ENCODE data around the gene DROSHA. TPM values are rescaled to one million over a fixed set of nuclear protein-coding genes. Genes with fewer than 3 reads are reported as not detected.

DROSHA gene
- total RNA-seq, 1 donor from 2014 or later: 97.3 TPM

DNA sequence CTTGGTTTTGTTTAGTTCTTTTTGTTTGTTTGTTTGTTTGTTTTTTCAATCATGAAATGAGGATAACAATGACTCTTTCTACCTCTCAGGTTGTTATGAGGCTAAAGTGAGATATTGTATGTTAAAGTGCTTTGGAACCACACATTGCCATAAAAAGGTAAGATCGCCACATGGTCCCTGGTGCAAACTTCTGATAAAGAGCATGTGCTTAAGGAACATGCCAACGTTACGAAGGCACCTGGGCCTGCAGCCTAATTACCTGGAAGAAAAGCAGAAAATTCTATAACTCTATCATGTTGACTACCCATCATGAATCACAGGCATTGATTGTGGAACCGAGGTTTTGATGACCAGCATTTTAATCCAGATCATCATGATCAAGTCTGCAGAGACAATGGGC lies 151.8 kb downstream of the DROSHA start:
- TF ChIP-seq, protein P1, sequence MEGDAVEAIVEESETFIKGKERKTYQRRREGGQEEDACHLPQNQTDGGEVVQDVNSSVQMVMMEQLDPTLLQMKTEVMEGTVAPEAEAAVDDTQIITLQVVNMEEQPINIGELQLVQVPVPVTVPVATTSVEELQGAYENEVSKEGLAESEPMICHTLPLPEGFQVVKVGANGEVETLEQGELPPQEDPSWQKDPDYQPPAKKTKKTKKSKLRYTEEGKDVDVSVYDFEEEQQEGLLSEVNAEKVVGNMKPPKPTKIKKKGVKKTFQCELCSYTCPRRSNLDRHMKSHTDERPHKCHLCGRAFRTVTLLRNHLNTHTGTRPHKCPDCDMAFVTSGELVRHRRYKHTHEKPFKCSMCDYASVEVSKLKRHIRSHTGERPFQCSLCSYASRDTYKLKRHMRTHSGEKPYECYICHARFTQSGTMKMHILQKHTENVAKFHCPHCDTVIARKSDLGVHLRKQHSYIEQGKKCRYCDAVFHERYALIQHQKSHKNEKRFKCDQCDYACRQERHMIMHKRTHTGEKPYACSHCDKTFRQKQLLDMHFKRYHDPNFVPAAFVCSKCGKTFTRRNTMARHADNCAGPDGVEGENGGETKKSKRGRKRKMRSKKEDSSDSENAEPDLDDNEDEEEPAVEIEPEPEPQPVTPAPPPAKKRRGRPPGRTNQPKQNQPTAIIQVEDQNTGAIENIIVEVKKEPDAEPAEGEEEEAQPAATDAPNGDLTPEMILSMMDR (conservative IDR thresholded peaks at IDR 0.05): no peak
- Mint-ChIP-seq H3K27me3 (peaks cover 4% of the 10 kb centered on the region), H3K4me3 (no peak overlapping the region)

DNA sequence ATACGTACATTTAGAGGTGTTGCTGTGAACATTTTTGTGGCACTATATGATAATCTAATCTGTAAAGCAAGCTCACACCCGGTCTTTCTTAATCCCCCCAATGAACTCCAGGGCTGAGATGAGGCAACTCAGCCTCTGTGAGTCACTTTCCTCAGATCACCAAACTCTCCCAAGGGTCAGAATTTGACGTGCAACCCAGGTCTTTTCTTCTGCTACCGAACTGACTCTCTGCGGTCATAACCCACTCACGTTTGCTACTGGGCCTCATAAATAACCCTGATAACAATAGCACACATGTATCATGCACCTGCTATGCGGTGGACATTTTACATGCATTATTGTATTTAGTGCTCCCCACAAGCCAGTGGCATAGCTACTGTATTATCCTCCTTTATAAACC lies 153.1 kb downstream of the DROSHA start:
- Mint-ChIP-seq H3K9me3 (no peaks in the 10 kb centered on the region), H3K4me3 (no peak overlapping the region), H3K4me1 (ENCODE audit: unreplicated experiment) (peaks cover 14% of the 10 kb centered on the region), H3K27ac (no peak overlapping the region), H3K36me3 (no peaks in the 10 kb centered on the region), H3K27me3 (peaks cover 4% of the 10 kb centered on the region)
- TF ChIP-seq, protein P1 (conservative IDR thresholded peaks at IDR 0.05): no peak
- DNase-seq (ENCODE audit: extremely low spot score, unreplicated experiment): no peak

More for the DNA sequence above, 151.8 kb downstream of the DROSHA start:
- peaks cover 14% of the 10 kb centered on the region for H3K4me1 Mint-ChIP-seq (ENCODE audit: unreplicated experiment)
- no peaks in the 10 kb centered on the region for H3K9me3 Mint-ChIP-seq
- no peak overlapping the region for H3K27ac Mint-ChIP-seq
- no peak for DNase-seq (ENCODE audit: extremely low spot score, unreplicated experiment)
- H3K36me3 Mint-ChIP-seq: no peaks in the 10 kb centered on the region

DNA sequence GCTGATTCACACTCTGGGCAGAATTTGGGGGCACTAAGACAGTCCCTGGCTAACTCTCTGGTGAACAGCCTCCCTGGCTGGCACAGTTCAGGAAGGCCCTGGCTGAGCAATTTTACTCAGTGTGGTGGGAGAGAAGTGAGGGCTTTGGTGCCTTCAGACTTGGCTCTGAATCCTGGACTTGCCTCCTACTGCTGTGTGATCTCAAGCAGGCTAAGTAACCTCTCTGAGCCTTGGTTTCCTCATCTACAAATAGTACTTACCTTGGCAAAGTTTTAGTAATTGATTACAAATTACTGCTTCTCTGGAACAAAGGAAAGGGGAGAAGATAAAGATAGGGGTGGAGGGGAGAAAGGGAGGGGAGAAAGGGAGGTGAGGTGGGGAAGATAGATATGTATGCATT lies 153.8 kb downstream of the DROSHA start:
- Mint-ChIP-seq H3K27ac (no peak overlapping the region), H3K27me3 (peaks cover 4% of the 10 kb centered on the region), H3K36me3 (no peaks in the 10 kb centered on the region), H3K9me3 (no peaks in the 10 kb centered on the region), H3K4me1 (ENCODE audit: unreplicated experiment) (peaks cover 14% of the 10 kb centered on the region), H3K4me3 (no peak overlapping the region)
- TF ChIP-seq, protein P1 (conservative IDR thresholded peaks at IDR 0.05): no peak
- DNase-seq (ENCODE audit: extremely low spot score, unreplicated experiment): no peak

DNA sequence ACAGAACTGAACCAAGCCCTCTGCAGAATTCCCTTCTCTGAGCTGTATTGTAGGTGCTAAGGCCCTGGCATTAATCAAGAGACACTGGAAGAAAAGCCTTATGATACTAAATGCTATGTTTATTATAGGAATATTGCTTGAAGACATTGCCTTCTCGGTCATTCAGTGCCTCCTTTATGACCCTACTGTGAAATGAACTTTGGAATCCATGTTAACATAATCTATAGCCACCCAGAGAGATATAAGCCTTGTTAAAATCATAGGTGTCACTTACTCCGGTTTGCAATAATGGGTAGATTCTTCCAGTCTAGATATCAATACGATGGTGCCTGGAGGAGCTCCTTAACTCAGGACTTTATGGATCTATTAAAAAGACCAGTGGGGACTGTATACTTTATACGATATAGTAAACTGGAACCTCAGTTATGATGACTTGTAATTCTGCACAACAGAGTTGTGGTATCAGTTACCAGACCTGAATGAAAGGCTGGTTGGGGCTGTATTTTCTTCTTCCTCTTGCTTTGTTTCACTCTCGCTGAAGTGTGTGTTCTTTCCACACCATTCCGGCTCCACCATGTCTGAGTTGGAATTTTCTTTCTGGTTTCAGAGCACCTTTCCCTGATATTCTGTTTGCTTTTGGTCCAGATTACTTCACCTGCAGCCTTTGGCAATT lies 154.5 kb downstream of the DROSHA start:
- Mint-ChIP-seq H3K27ac (no peak overlapping the region), H3K4me1 (ENCODE audit: unreplicated experiment) (peaks cover 9% of the 10 kb centered on the region), H3K27me3 (peaks cover 7% of the 10 kb centered on the region), H3K36me3 (no peaks in the 10 kb centered on the region), H3K9me3 (no peaks in the 10 kb centered on the region), H3K4me3 (no peak overlapping the region)
- no peak for DNase-seq (ENCODE audit: extremely low spot score, unreplicated experiment)
- TF ChIP-seq, protein P1 (conservative IDR thresholded peaks at IDR 0.05): no peak

DNA sequence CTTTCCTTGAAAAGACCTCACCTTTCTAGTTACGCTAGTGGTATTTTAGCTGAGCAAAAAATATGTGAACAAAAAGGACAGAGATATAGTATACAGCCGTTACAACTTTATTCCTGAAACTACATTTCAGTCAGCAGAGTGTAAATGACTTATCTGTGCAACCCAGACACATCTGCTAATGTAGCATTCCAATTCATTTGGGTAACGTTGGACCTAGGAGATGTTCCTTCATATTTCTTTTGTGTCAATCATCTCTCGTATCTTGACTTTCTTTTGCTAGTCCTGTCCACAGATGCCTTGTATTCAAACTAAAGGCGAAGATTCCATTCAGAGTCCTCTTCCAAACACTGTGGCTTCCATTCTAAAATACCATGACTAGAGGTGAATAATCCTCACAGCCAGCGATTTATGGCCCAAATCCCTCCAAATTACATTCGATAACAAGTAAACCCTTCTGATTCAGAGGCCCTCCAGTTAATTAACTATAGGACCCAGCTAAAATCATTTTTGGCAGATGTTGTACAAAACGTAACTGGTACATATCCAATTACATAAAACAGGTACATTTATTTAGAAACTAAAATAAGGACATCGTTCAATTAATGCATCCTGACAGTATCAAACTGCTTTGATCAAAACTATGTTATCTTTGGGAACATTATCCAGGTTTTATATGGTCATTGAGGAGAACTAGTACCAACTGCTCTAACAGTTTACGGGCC lies 155.7 kb downstream of the DROSHA start:
- no peaks in the 10 kb centered on the region for H3K4me1 Mint-ChIP-seq (ENCODE audit: unreplicated experiment)
- TF ChIP-seq, protein P1 (conservative IDR thresholded peaks at IDR 0.05): no peak

More for the DNA sequence above, 155.7 kb downstream of the DROSHA start:
- no peak for DNase-seq (ENCODE audit: extremely low spot score, unreplicated experiment)
- Mint-ChIP-seq H3K36me3 (no peaks in the 10 kb centered on the region), H3K27ac (no peak overlapping the region), H3K9me3 (no peaks in the 10 kb centered on the region), H3K27me3 (peaks cover 15% of the 10 kb centered on the region), H3K4me3 (no peak overlapping the region)
